HG03565 (cell line): ENCODE measurements around the gene MTRF1.
"Not testable (repeated sequence)": the region's sequence is repeated elsewhere in the genome, so short reads cannot be mapped to it uniquely, and the experiment has no call there.

ENCODE experiments used
- ATAC-seq: cut with Tn5 transposase; IDR thresholded peaks from one replicate; pipeline ENCODE4 v1.9.1; 2021; ENCODE audit warnings: mild to moderate bottlenecking, moderate library complexity; ENCODE audit not compliant: unreplicated experiment

MTRF1 gene

GRCh38 chr13:41282129-41282571, 18.8 kb upstream of the MTRF1 start:
- ATAC-seq = no peak

GRCh38 chr13:41279156-41279555, 15.8 kb upstream of the MTRF1 start:
- not testable (repeated sequence) for ATAC-seq

GRCh38 chr13:41276824-41277223, 13.4 kb upstream of the MTRF1 start:
- ATAC-seq = no peak

- ATAC-seq = no peak
Measured at GRCh38 chr13:41274881-41275280, 11.5 kb upstream of the MTRF1 start.

GRCh38 chr13:41273831-41274441, 10.6 kb upstream of the MTRF1 start:
- no peak for ATAC-seq

GRCh38 chr13:41271456-41272285, 8.3 kb upstream of the MTRF1 start:
- no peak for ATAC-seq

GRCh38 chr13:41268764-41269163, 5.4 kb upstream of the MTRF1 start:
- ATAC-seq = no peak

- ATAC-seq = no peak
Measured at GRCh38 chr13:41267106-41267505, 3.7 kb upstream of the MTRF1 start.

GRCh38 chr13:41259875-41260501, 3.4 kb downstream of the MTRF1 start:
- ATAC-seq = no peak

- no peak for ATAC-seq
Measured at GRCh38 chr13:41257535-41257934, 5.8 kb downstream of the MTRF1 start.

GRCh38 chr13:41254902-41255301, 8.5 kb downstream of the MTRF1 start:
- no peak for ATAC-seq

GRCh38 chr13:41250993-41251392, 12.4 kb downstream of the MTRF1 start:
- ATAC-seq = no peak

GRCh38 chr13:41246969-41247680, 16.3 kb downstream of the MTRF1 start:
- no peak for ATAC-seq

- ATAC-seq = no peak
Measured at GRCh38 chr13:41244556-41244955, 18.8 kb downstream of the MTRF1 start.

GRCh38 chr13:41241626-41242025, 21.8 kb downstream of the MTRF1 start:
- ATAC-seq = no peak

- no peak for ATAC-seq
Measured at GRCh38 chr13:41236369-41236768, 27.0 kb downstream of the MTRF1 start.

GRCh38 chr13:41232578-41233480, 30.5 kb downstream of the MTRF1 start:
- ATAC-seq = no peak

- ATAC-seq = no peak
Measured at GRCh38 chr13:41231786-41232185, 31.6 kb downstream of the MTRF1 start.

GRCh38 chr13:41231025-41231677, 32.2 kb downstream of the MTRF1 start:
- no peak for ATAC-seq

- no peak for ATAC-seq
Measured at GRCh38 chr13:41229356-41229755, 34.0 kb downstream of the MTRF1 start.
